ENCODE results near the gene PCDHA3. TPM values are rescaled to one million over a fixed set of nuclear protein-coding genes. Genes with fewer than 3 reads are reported as not detected.

The PCDHA3 gene
- 0.10 and 0.25 TPM in 2 replicates for total RNA-seq

GRCh38 chr5:140800816-140801493 is at the start of gene PCDHA3:
Gene PCDHA3, plus strand, starts transcription at chr5:140801057.

DNA sequence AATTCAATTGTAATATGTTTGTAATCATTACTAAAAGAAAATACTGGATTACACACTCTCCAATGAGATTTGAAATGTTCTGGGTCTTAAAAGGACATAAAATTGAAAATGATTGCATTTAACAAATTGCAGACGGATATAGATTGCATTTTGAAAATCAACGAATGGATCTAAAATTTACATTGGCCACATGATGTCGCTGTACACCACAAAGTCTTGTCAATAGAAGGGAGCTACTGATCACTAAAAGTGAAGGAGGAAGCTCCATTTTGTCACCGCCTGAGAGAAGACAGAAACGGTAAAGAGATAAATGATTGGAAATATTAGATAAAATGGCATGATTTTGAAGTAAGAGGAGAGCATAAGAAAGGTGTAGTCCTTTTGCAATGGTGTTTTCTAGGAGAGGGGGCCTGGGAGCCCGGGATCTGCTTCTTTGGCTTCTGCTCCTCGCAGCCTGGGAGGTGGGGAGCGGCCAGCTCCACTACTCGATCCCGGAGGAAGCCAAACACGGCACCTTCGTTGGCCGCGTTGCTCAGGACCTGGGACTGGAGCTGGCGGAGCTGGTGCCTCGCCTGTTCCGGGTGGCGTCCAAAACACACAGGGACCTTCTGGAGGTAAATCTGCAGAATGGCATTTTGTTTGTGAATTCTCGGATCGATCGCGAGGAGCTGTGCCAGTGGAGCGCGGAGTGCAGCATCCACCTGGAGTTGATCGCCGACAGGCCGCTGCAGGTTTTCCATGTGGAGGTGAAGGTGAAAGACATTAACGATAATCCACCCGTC is 14.8 kb upstream of the PCDHA3 start, which contains the start of gene PCDHA1:
TSS of gene PCDHA1 (plus strand) at position 236 of the 782 bp plus-strand sequence.

GRCh38 chr5:140794595-140795258 is 6.1 kb upstream of the PCDHA3 start, which contains the start of gene PCDHA2:
Gene PCDHA2, plus strand, starts transcription at chr5:140794852.

GRCh38 chr5:140806834-140807775 is 6.2 kb downstream of the PCDHA3 start, which contains the start of gene PCDHA4:
Gene PCDHA4, plus strand, starts transcription at chr5:140807068.

DNA sequence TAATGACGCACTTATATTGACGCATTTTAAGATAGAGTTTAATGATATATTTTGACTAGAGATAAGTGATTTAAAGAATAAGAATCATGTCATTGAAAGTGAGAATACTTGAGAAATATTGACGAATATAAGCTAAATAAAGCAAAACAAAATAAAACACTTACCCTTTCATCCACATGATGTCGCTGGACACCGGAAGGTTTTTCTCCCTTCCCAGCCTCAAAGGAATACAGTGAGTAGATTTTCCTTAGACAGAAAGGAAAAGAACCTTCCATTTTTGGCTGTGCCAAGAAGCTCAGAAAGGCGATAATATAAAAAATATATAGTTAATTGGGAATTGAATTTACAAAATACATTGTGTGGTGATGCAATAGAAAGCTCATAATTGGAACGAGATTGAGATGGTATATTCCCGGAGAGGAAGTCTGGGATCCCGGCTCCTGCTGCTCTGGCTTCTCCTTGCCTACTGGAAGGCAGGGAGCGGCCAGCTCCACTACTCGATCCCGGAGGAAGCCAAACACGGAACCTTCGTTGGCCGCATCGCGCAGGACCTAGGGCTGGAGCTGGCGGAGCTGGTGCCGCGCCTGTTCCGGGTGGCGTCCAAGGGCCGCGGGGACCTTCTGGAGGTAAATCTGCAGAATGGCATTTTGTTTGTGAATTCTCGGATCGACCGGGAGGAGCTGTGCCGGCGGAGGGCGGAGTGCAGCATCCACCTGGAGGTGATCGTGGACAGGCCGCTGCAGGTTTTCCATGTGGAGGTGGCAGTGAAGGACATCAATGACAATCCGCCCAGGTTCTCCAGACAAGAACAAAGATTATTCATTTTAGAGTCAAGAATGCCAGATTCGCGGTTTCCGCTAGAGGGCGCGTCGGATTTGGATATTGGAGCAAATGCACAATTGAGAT is 20.8 kb downstream of the PCDHA3 start, which contains the start of gene PCDHA5:
TSS of gene PCDHA5 (plus strand) at position 239 of the 906 bp plus-strand sequence.

DNA sequence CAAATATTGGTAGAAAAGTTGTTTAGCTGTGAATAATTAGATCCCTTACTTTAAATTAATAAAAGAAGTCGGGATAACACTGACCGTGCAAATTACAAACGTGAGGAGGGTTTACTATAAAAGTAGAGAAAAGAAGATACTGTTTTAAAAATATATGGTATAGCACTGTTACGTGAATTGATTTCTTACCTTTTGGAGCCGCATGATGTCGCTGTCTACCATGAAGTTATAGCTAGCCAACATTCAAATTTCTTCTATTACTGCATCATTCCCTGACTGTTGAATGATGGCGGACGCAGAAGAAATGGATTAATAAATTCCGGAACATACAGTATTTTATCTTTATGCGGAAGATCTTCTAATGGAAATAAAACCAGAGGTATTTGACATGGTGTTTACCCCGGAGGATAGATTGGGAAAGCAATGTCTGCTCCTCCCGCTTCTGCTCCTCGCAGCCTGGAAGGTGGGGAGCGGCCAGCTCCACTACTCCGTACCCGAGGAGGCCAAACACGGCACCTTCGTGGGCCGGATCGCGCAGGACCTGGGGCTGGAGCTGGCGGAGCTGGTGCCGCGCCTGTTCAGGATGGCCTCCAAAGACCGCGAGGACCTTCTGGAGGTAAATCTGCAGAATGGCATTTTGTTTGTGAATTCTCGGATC is 27.0 kb downstream of the PCDHA3 start, which contains the start of gene PCDHA6:
TSS of gene PCDHA6 (plus strand) at position 257 of the 658 bp plus-strand sequence. CDS start at position 389, 132 bp downstream.

GRCh38 chr5:140833993-140834392 is 33.1 kb downstream of the PCDHA3 start, which contains the start of gene PCDHA7:
Gene PCDHA7, plus strand, starts transcription at chr5:140834269. Its CDS starts 115 bp downstream, at chr5:140834384.

GRCh38 chr5:140840978-140841962 is 40.4 kb downstream of the PCDHA3 start, which contains the start of gene PCDHA8:
Gene PCDHA8, plus strand, starts transcription at chr5:140841187. Its CDS starts 135 bp downstream, at chr5:140841322.

GRCh38 chr5:140848139-140849102 is 47.6 kb downstream of the PCDHA3 start, which contains the start of gene PCDHA9:
Gene PCDHA9, plus strand, starts transcription at chr5:140848382. Its CDS starts 114 bp downstream, at chr5:140848496.

Other genes with a start within 250 kb of the PCDHA3 start
- 24.0 and 25.6 TPM in 2 replicates for gene SRA1, start 243.6 kb upstream of the PCDHA3 start, total RNA-seq
- 8.4 and 9.0 TPM in 2 replicates for gene APBB3, start 236.5 kb upstream of the PCDHA3 start, total RNA-seq
- 26.9 and 37.6 TPM in 2 replicates for gene SLC35A4, start 236.2 kb upstream of the PCDHA3 start, total RNA-seq
- 0.15 and 1.3 TPM in 2 replicates for gene CD14, start 167.9 kb upstream of the PCDHA3 start, total RNA-seq
- 26.7 and 72.8 TPM in 2 replicates for gene TMCO6, start 161.6 kb upstream of the PCDHA3 start, total RNA-seq
- gene NDUFA2, start 153.4 kb upstream of the PCDHA3 start, total RNA-seq, result 47.4 and 58.0 TPM in 2 replicates
- gene IK, start 153.2 kb upstream of the PCDHA3 start, total RNA-seq, result 62.4 and 66.5 TPM in 2 replicates
- gene WDR55, start 136.2 kb upstream of the PCDHA3 start, total RNA-seq, result 15.8 and 18.2 TPM in 2 replicates
- not detected in 2 replicates for gene DND1, start 127.5 kb upstream of the PCDHA3 start, total RNA-seq
- gene HARS1, start 109.7 kb upstream of the PCDHA3 start, total RNA-seq, result 43.6 and 55.7 TPM in 2 replicates
- gene HARS2, start 109.6 kb upstream of the PCDHA3 start, total RNA-seq, result 20.3 and 21.3 TPM in 2 replicates
- 18.2 and 25.1 TPM in 2 replicates for gene ZMAT2, start 100.6 kb upstream of the PCDHA3 start, total RNA-seq
- 0.05 TPM in 1 of 2 replicates, not detected in the other for gene PCDHA1, start 14.9 kb upstream of the PCDHA3 start, total RNA-seq
- gene PCDHA2, start 6.2 kb upstream of the PCDHA3 start, total RNA-seq, result not detected in 2 replicates
- 0.24 and 0.31 TPM in 2 replicates for gene PCDHA4, start 6.0 kb downstream of the PCDHA3 start, total RNA-seq
- not detected in 2 replicates for gene PCDHA5, start 20.6 kb downstream of the PCDHA3 start, total RNA-seq
- gene PCDHA6, start 26.9 kb downstream of the PCDHA3 start, total RNA-seq, result 0.37 and 0.64 TPM in 2 replicates
- 0.15 and 0.56 TPM in 2 replicates for gene PCDHA7, start 33.2 kb downstream of the PCDHA3 start, total RNA-seq
- 0.06 TPM in 1 of 2 replicates, not detected in the other for gene PCDHA8, start 40.1 kb downstream of the PCDHA3 start, total RNA-seq
- gene PCDHA9, start 47.3 kb downstream of the PCDHA3 start, total RNA-seq, result 0.05 TPM in 1 of 2 replicates, not detected in the other
- gene PCDHA10, start 54.8 kb downstream of the PCDHA3 start, total RNA-seq, result 0.06 and 0.59 TPM in 2 replicates
- not detected in 2 replicates for gene PCDHA11, start 67.9 kb downstream of the PCDHA3 start, total RNA-seq
- 0.06 and 0.34 TPM in 2 replicates for gene PCDHA12, start 74.3 kb downstream of the PCDHA3 start, total RNA-seq
- gene PCDHA13, start 81.1 kb downstream of the PCDHA3 start, total RNA-seq, result 0.39 TPM in 1 of 2 replicates, not detected in the other
- 0.25 TPM in 1 of 2 replicates, not detected in the other for gene PCDHAC1, start 125.2 kb downstream of the PCDHA3 start, total RNA-seq
- 0.12 and 0.15 TPM in 2 replicates for gene PCDHAC2, start 165.4 kb downstream of the PCDHA3 start, total RNA-seq

All from cardiac ventricle fibroblast (primary cell).